K562 (cell line): ENCODE measurements around the gene TEAD3. TPM values are rescaled to one million over a fixed set of nuclear protein-coding genes. Genes with fewer than 3 reads are reported as not detected.

Experiments
- ATAC-seq: fragments of 200-7000 bp; cut with Tn5 transposase; 3 replicates; pipeline ENCODE4 v1.9.1; 2020; ENCODE audit warnings: moderate library complexity
- BruUV-seq: library from RNA; stranded (reverse); fragments of 400-500 nt; replicated peaks from 2 replicates; lab custom pipeline; 2021; lab: Mats Ljungman, UMichigan
- CTCF ChIA-PET: fragments of 300-600 bp; formaldehyde crosslinking; extraction: SDS; loops from one replicate; lab custom pipeline; 2021; ENCODE audit warnings: low intra/inter-chr PET ratio; lab: Yijun Ruan, JAX
- POLR2A ChIA-PET: fragments of 300-600, 350-650 bp; sonication (Branson Sonifier 250); formaldehyde crosslinking; extraction: SDS; loops from one replicate; lab custom pipeline; 2021; ENCODE audit warnings: antibody characterized with exemption, inconsistent platforms; lab: Yijun Ruan, JAX
- DNase-seq, 4 experiments: peaks; one replicate each; pipeline versions ENCODE4 v3.0.0 to v3.0.0-alpha.2; 2011 to 2018; ENCODE audit warnings: low spot score in 3 of 4, mixed read lengths in 3 of 4; ENCODE audit errors: extremely low read depth in 1 of 4
- FAIRE-seq: peaks from 2 replicates; lab custom pipeline; 2011; peaks lifted over from hg19 to GRCh38; lab: Jason Lieb, UNC
- H2AFZ ChIP-seq: 2 replicates; pipeline ENCODE4 v1.6.0; 2011; ENCODE audit warnings: low read depth, low read length, control low read depth, inconsistent platforms
- H3K27ac ChIP-seq: fragments of 200-600 bp; 3 replicates; pipeline ENCODE4 v1.8.0; 2011; ENCODE audit warnings: low read depth, mild to moderate bottlenecking, control low read depth, inconsistent platforms, low read length, moderate library complexity, mixed read lengths; ENCODE audit errors: extremely low read depth
- H3K27me3 ChIP-seq, 2 experiments: fragments of 300-600 bp in 1 of 2; 2 replicates in 1 of 2; 3 replicates in 1 of 2; pipeline versions ENCODE4 v1.6.0 to v1.8.0; 2011; ENCODE audit warnings: inconsistent platforms in 2 of 2, low read length in 2 of 2, mild to moderate bottlenecking in 1 of 2, mixed read lengths in 1 of 2, moderate library complexity in 1 of 2; ENCODE audit not compliant: control insufficient read depth in 2 of 2, insufficient read depth in 2 of 2
- H3K36me3 ChIP-seq: fragments of 300-600 bp; 3 replicates; pipeline ENCODE4 v1.8.0; 2011; ENCODE audit warnings: mild to moderate bottlenecking, low read length, inconsistent platforms; ENCODE audit not compliant: control insufficient read depth, insufficient read depth
- H3K4me1 ChIP-seq, 2 experiments: fragments of 200-600 bp in 1 of 2; replicated peaks in 1 of 2; 2 replicates in 1 of 2; 3 replicates in 1 of 2; pipeline versions ENCODE4 v1.5.1 to v1.8.0; 2011; ENCODE audit warnings: inconsistent platforms in 2 of 2, low read length in 2 of 2, mild to moderate bottlenecking in 1 of 2, mixed read lengths in 1 of 2, moderate library complexity in 1 of 2; ENCODE audit not compliant: control insufficient read depth in 2 of 2, insufficient read depth in 2 of 2
- H3K4me2 ChIP-seq: 2 replicates; pipeline ENCODE4 v1.6.1; 2011; ENCODE audit warnings: low read length, control low read depth, inconsistent platforms, mixed read lengths; ENCODE audit not compliant: insufficient read depth
- H3K4me3 ChIP-seq: fragments of 200-600 bp; sonication (generic), shearing (Covaris generic); 2 replicates; pipeline ENCODE4 v1.5.1; 2016; ENCODE audit warnings: control low read depth, inconsistent platforms
- H3K79me2 ChIP-seq: fragments of 200-600 bp; 3 replicates; pipeline ENCODE4 v1.8.0; 2011; ENCODE audit warnings: low read length, inconsistent platforms; ENCODE audit not compliant: control insufficient read depth, insufficient read depth
- H3K9ac ChIP-seq, 2 experiments: 2 replicates each; pipeline versions ENCODE4 v1.6.0 to v1.6.1; 2011; ENCODE audit warnings: low read depth in 2 of 2, low read length in 2 of 2, control low read depth in 1 of 2, inconsistent platforms in 1 of 2, mild to moderate bottlenecking in 1 of 2, mixed read lengths in 1 of 2; ENCODE audit not compliant: insufficient read depth in 1 of 2
- H3K9me1 ChIP-seq: one replicate; pipeline ENCODE4 v1.6.0; 2011; ENCODE audit warnings: inconsistent platforms, mild to moderate bottlenecking, low read length, moderate library complexity; ENCODE audit not compliant: control insufficient read depth, insufficient read depth
- H3K9me3 ChIP-seq: replicated peaks from 2 replicates; pipeline ENCODE4 v1.5.1; 2011; ENCODE audit warnings: low read depth, low read length, inconsistent platforms; ENCODE audit not compliant: control insufficient read depth, insufficient read depth
- H4K20me1 ChIP-seq: replicated peaks from 2 replicates; pipeline ENCODE4 v1.6.1; 2011; ENCODE audit warnings: low read length, inconsistent platforms, mixed read lengths; ENCODE audit not compliant: control insufficient read depth, insufficient read depth
- FIP1L1 ChIP-seq: fragments of 200-400 bp; formaldehyde crosslinking; IDR thresholded peaks from 2 replicates; pipeline ENCODE4 v1.6.1; 2018; ENCODE audit warnings: mild to moderate bottlenecking, low read depth, low read length; ENCODE audit not compliant: poor library complexity, severe bottlenecking
- GABPB1 ChIP-seq: sonication (generic); formaldehyde crosslinking; IDR thresholded peaks from 2 replicates; pipeline ENCODE4 v1.8.0; 2022; ENCODE audit warnings: mild to moderate bottlenecking, missing genetic modification reagents
- IFI16 ChIP-seq: fragments of 250-450 bp; sonication (Bioruptor Pico); IDR thresholded peaks from 2 replicates; pipeline ENCODE4 v2.1.2; 2022; ENCODE audit warnings: mild to moderate bottlenecking, inconsistent platforms
- MCM5 ChIP-seq: fragments of 450-650 bp; IDR thresholded peaks from 2 replicates; pipeline ENCODE4 v1.6.1; 2016; ENCODE audit warnings: low read depth
- MYBL2 ChIP-seq, 2 experiments: fragments of 450-650 bp in 1 of 2; sonication (generic) in 1 of 2; formaldehyde crosslinking in 1 of 2; IDR thresholded peaks; 2 replicates each; pipeline versions ENCODE4 v1.6.1 to v1.8.1; 2017 to 2022; ENCODE audit warnings: borderline replicate concordance in 1 of 2, inconsistent platforms in 1 of 2, low read depth in 1 of 2, mild to moderate bottlenecking in 1 of 2, missing genetic modification reagents in 1 of 2, moderate library complexity in 1 of 2
- NCOR1 ChIP-seq: fragments of 450-650 bp; IDR thresholded peaks from 2 replicates; pipeline ENCODE4 v1.6.1; 2016; ENCODE audit warnings: mild to moderate bottlenecking, moderate library complexity
- NELFE ChIP-seq: IDR thresholded peaks from 2 replicates; pipeline ENCODE4 v1.6.1; 2011; ENCODE audit warnings: mild to moderate bottlenecking; ENCODE audit not compliant: insufficient read depth, insufficient read length
- NR4A1 ChIP-seq, 2 experiments: fragments of 250-450 bp in 1 of 2; fragments of 450-650 bp in 1 of 2; sonication (Bioruptor Pico) in 1 of 2; IDR thresholded peaks; 2 replicates each; pipeline versions ENCODE4 v1.4.0 to v1.6.1; 2016 to 2020; ENCODE audit warnings: mild to moderate bottlenecking in 2 of 2, missing compliant biosample characterization in 1 of 2, missing genetic modification characterization in 1 of 2, moderate library complexity in 1 of 2
- NRF1 ChIP-seq, 2 experiments: fragments of 450-650 bp; IDR thresholded peaks in 1 of 2; conservative IDR thresholded peaks in 1 of 2; 2 replicates each; pipeline ENCODE4 v1.6.1; 2014; ENCODE audit warnings: mild to moderate bottlenecking in 2 of 2
- POLR2AphosphoS5 ChIP-seq: IDR thresholded peaks from 2 replicates; pipeline ENCODE4 v1.6.1; 2011; ENCODE audit warnings: mild to moderate bottlenecking, low read depth, low read length, moderate library complexity; ENCODE audit not compliant: control insufficient read depth, insufficient read depth
- PTTG1 ChIP-seq: fragments of 450-650 bp; IDR thresholded peaks from 2 replicates; pipeline ENCODE4 v1.6.1; 2016; ENCODE audit warnings: low read depth, mild to moderate bottlenecking, missing genetic modification characterization, missing compliant biosample characterization
- SUPT5H ChIP-seq: fragments of 450-650 bp; IDR thresholded peaks from 2 replicates; pipeline ENCODE4 v1.6.1; 2016
- TCF3 ChIP-seq: sonication (generic); formaldehyde crosslinking; IDR thresholded peaks from 2 replicates; pipeline ENCODE4 v1.4.0; 2020; ENCODE audit warnings: mild to moderate bottlenecking, missing genetic modification reagents
- ZNF75A ChIP-seq: fragments of 450-650 bp; formaldehyde crosslinking; IDR thresholded peaks from 2 replicates; pipeline ENCODE4 v1.4.0; 2020; ENCODE audit warnings: mild to moderate bottlenecking
- WGBS: fragments of 100-300 bp; shearing (Covaris generic); methylation state at CpG from one replicate; pipeline ENCODE4 v1.1.6; 2016; ENCODE audit warnings: low coverage, mixed read lengths; ENCODE audit not compliant: insufficient coverage; ENCODE audit errors: missing lambda C conversion rate; 5-methylcytosine and 5-hydroxymethylcytosine counted together
- in situ Hi-C: fragments of 300-500 bp; cut with MboI; formaldehyde crosslinking; loops from 4 replicates; pipeline ENCODE4 v1.15.0; 2018; ENCODE audit warnings: inconsistent platforms, mixed read lengths
- intact Hi-C: fragments of 100-400 bp; cut with micrococcal nuclease; formaldehyde crosslinking; loops from 2 replicates; pipeline ENCODE4 v1.14.2; 2022
- polyA plus RNA-seq, 8 experiments: library from polyadenylated mRNA; depleted of rRNA in 4 of 8; stranded (reverse) in 5 of 8; unstranded in 3 of 8; fragments of >200 nt; fragmentation: Nextera tagmentation in 2 of 8; fragmentation: Illumina TruSeq in 1 of 8; extraction: Ambion mirVana in 2 of 8; extraction: Trizol in 1 of 8; gene quantifications; 2 replicates each; pipeline versions ENCODE4 v1.2.1 to v1.2.3, GENCODE V29; 2011 to 2014; ENCODE audit warnings: inconsistent platforms in 1 of 8, missing spikeins in 1 of 8
- total RNA-seq, 7 experiments: library from RNA; depleted of rRNA in 6 of 7; stranded (reverse); fragments of >200 nt in 6 of 7; fragmentation: Illumina TruSeq in 2 of 7; extraction: Trizol in 2 of 7; gene quantifications; 2 replicates each; pipeline versions ENCODE4 v1.2.1 to v1.2.3, GENCODE V29; 2011 to 2021; ENCODE audit warnings: low replicate concordance in 1 of 7
- TF ChIP-seq, protein P1 (sequence below): fragments of 250-450 bp; sonication (Bioruptor Pico); IDR thresholded peaks from 2 replicates; pipeline ENCODE4 v1.4.0; 2020; ENCODE audit warnings: mild to moderate bottlenecking, moderate library complexity, borderline replicate concordance

TEAD3 gene
- total and polyA plus RNA-seq, 9 of the 15 experiments (the other 6 are each of a cell fraction or from before 2014, with no cell fraction given): 0.63 to 13.2 (median 3.3) TPM

- CTCF ChIA-PET: no interaction called here
- Histone ChIP-seq H3K79me2 (peaks cover 42% of the 10 kb centered on the region), H3K9me1 (no peaks in the 10 kb centered on the region), H3K27me3 (no peaks in the 10 kb centered on the region; a peak in 1 of 5 replicates), H3K36me3 (peaks cover 55% of the 10 kb centered on the region), H3K27ac (peak overlapping the region; percentile 5; the same call in 2 of the 3 replicates), H3K9me3 (0 out of 2 replicates have a peak, but pooled peaks cover 1% of the 10 kb centered on the region), H3K4me3 (no peak overlapping the region), H3K4me1 (peaks cover 20 to 33% of the 10 kb centered on the region in 2 experiments; a peak in 4 of 5 replicates), H2AFZ (no peak overlapping the region), H3K4me2 (no peak overlapping the region), H3K9ac (peak overlapping the region in 1 of 2 experiments; percentile 57; a peak in 1 of 4 replicates), H4K20me1 (peaks cover 37% of the 10 kb centered on the region)
- FAIRE-seq: peak; percentile 42
- in situ Hi-C loops (no loop called here), intact Hi-C loops (no loop called here)
- 65% methylated on average over 9 of the region's 9 CpGs for WGBS
- peak in 2 of 4 experiments; percentile 63 to 67 for DNase-seq
- BruUV-seq: no TSS peak
- peak; percentile 10 for ATAC-seq
- POLR2A ChIA-PET: interaction anchor here (0.6 to 7.6 kb wide), 13 partner anchors 10 to 585 kb away, joined by 3 to 167 read pairs (median 4); partner anchors contain the start of genes ARMC12, TAF11 and TEAD3
- TF ChIP-seq, protein P1, sequence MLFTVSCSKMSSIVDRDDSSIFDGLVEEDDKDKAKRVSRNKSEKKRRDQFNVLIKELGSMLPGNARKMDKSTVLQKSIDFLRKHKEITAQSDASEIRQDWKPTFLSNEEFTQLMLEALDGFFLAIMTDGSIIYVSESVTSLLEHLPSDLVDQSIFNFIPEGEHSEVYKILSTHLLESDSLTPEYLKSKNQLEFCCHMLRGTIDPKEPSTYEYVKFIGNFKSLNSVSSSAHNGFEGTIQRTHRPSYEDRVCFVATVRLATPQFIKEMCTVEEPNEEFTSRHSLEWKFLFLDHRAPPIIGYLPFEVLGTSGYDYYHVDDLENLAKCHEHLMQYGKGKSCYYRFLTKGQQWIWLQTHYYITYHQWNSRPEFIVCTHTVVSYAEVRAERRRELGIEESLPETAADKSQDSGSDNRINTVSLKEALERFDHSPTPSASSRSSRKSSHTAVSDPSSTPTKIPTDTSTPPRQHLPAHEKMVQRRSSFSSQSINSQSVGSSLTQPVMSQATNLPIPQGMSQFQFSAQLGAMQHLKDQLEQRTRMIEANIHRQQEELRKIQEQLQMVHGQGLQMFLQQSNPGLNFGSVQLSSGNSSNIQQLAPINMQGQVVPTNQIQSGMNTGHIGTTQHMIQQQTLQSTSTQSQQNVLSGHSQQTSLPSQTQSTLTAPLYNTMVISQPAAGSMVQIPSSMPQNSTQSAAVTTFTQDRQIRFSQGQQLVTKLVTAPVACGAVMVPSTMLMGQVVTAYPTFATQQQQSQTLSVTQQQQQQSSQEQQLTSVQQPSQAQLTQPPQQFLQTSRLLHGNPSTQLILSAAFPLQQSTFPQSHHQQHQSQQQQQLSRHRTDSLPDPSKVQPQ (CRISPR knock-in tag): no peak
- no peak for TF ChIP-seq ZNF75A
- no peak for TF ChIP-seq FIP1L1
- TF ChIP-seq NELFE: no peak
- no peak for TF ChIP-seq IFI16
- no peak for TF ChIP-seq MYBL2 (IDR thresholded peaks at IDR 0.05; ENCODE audit: low read depth)
- TF ChIP-seq MYBL2 (CRISPR knock-in tag; IDR thresholded peaks at IDR 0.05; ENCODE audit: borderline replicate concordance): no peak
- no peak for TF ChIP-seq MCM5
- TF ChIP-seq NCOR1: peak; percentile 19; the same call in 1 of the 2 replicates
- no peak for TF ChIP-seq NR4A1 (CRISPR knock-in tag; IDR thresholded peaks at IDR 0.05)
- no peak for TF ChIP-seq NR4A1 (tag; IDR thresholded peaks at IDR 0.05)
- TF ChIP-seq POLR2AphosphoS5: peak; percentile 48; the same call in 1 of the 2 replicates
- no peak for TF ChIP-seq GABPB1
- no peak for TF ChIP-seq PTTG1
- 0 out of 4 replicates have a peak, but pooled peaks of 1 of the 2 experiments have one; percentile 6 for TF ChIP-seq NRF1 (conservative IDR thresholded peaks at IDR 0.05 in 1 of 2, IDR thresholded peaks at IDR 0.05 in 1 of 2)
- TF ChIP-seq TCF3 (CRISPR knock-in tag): no peak
- TF ChIP-seq SUPT5H: peak; percentile 69
Observed at GRCh38 chr6:35473075-35473849, 23.6 kb downstream of the TEAD3 start.
